ENCODE data around the gene TEN1. TPM values are rescaled to one million over a fixed set of nuclear protein-coding genes. Genes with fewer than 3 reads are reported as not detected.
A peak's percentile ranks its signal among the peaks of the same experiment; 100 is the strongest.

The TEN1 gene
- total and polyA plus RNA-seq, 9 of the 15 experiments (the other 6 are each of a cell fraction or from before 2014, with no cell fraction given) = 1.3 to 25.7 (median 10.1) TPM

DNA sequence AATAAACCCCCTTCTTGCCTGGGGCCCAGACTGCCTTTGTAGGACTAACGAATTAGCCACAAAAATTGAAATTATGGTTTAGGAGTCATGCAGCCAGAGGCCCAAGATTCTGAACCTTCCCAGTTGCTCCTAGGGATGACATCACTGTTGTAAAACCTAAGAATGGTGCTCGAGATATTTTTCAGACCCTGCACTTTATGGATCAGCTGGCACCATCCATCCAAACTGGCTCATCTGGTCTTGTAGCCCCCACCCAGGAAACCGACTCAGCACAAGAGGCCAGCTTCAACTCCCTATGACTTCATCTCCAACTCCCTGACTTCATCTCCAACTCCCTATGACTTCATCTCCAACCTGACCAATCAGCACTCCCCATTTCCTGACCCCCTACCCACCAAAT, 59.0 kb downstream of the TEN1 start:
- no TSS peak for BruUV-seq (replicated peaks)
- Histone ChIP-seq H3K27ac (ENCODE audit: extremely low read depth, low read depth, low read length) (no peak overlapping the region), H3K27me3 (ENCODE audit: control insufficient read depth in 2 of 2, insufficient read depth in 2 of 2, low read length in 2 of 2) (no peaks in the 10 kb centered on the region), H2AFZ (ENCODE audit: low read depth, low read length) (no peak overlapping the region), H3K4me3 (no peak overlapping the region), H3K9me3 (replicated peaks; ENCODE audit: control insufficient read depth, insufficient read depth, low read depth, low read length) (no peaks in the 10 kb centered on the region), H3K4me1 (replicated peaks in 1 of 2; ENCODE audit: control insufficient read depth in 2 of 2, insufficient read depth in 2 of 2, low read length in 2 of 2) (no peaks in the 10 kb centered on the region; a peak in 1 of 5 replicates), H3K79me2 (ENCODE audit: control insufficient read depth, insufficient read depth, low read length) (no peaks in the 10 kb centered on the region), H4K20me1 (replicated peaks; ENCODE audit: control insufficient read depth, insufficient read depth, low read length) (0 out of 2 replicates have a peak, but pooled peaks cover 9% of the 10 kb centered on the region), H3K9me1 (ENCODE audit: control insufficient read depth, insufficient read depth, low read length) (no peaks in the 10 kb centered on the region), H3K36me3 (ENCODE audit: control insufficient read depth, insufficient read depth, low read length) (peaks cover 51% of the 10 kb centered on the region; the same call in 2 of the 3 replicates), H3K9ac (ENCODE audit: insufficient read depth in 1 of 2, low read depth in 2 of 2, low read length in 2 of 2) (no peak overlapping the region), H3K4me2 (ENCODE audit: insufficient read depth, low read length) (no peak overlapping the region)
- ChIA-PET CTCF (ENCODE audit: low intra/inter-chr PET ratio) (no interaction called here), POLR2A (interaction anchor here (1.1 to 1.5 kb wide), 3 partner anchors 9 to 12 kb away, joined by 3 to 4 read pairs (median 3); no protein-coding TSS in a partner anchor)
- intact Hi-C loops (cut with micrococcal nuclease) (no loop called here), in situ Hi-C loops (cut with MboI) (no loop called here)
- FAIRE-seq (no peak), ATAC-seq (no peak), DNase-seq (ENCODE audit: extremely low read depth in 1 of 4, low spot score in 3 of 4) (no peak)
- WGBS (ENCODE audit: insufficient coverage, low coverage, missing lambda C conversion rate) = 70% methylated on average over 3 of the region's 3 CpGs
- no peak for TF ChIP-seq CBX2 (IDR thresholded peaks at IDR 0.05; ENCODE audit: insufficient read depth, low read length, poor library complexity, severe bottlenecking)
- no peak for TF ChIP-seq KLF16 (IDR thresholded peaks at IDR 0.05)
- no peak for TF ChIP-seq REST (IDR thresholded peaks at IDR 0.05; ENCODE audit: borderline replicate concordance)
- no peak for TF ChIP-seq REST (CRISPR knock-in tag; IDR thresholded peaks at IDR 0.05; ENCODE audit: low read depth)
- no peak for TF ChIP-seq ZFP30 (CRISPR knock-in tag; IDR thresholded peaks at IDR 0.05; ENCODE audit: borderline replicate concordance)
- no peak for TF ChIP-seq OTX1 (CRISPR knock-in tag; IDR thresholded peaks at IDR 0.05)
- TF ChIP-seq ATF3 (IDR thresholded peaks at IDR 0.05) = peak; percentile 24; the same call in 1 of the 2 replicates
- no peak for TF ChIP-seq ATF3 (CRISPR knock-in tag; conservative IDR thresholded peaks at IDR 0.05)
- TF ChIP-seq CAMTA2 (CRISPR knock-in tag; conservative IDR thresholded peaks at IDR 0.05) = no peak
- no peak for TF ChIP-seq CXXC5 (CRISPR knock-in tag; IDR thresholded peaks at IDR 0.05)
- no peak for TF ChIP-seq SMAD1 (IDR thresholded peaks at IDR 0.05; ENCODE audit: low read depth, low read length, partially characterized antibody)
- TF ChIP-seq, protein P1, sequence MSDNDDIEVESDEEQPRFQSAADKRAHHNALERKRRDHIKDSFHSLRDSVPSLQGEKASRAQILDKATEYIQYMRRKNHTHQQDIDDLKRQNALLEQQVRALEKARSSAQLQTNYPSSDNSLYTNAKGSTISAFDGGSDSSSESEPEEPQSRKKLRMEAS (CRISPR knock-in tag; IDR thresholded peaks at IDR 0.05) = no peak
- no peak for TF ChIP-seq ZNF239 (CRISPR knock-in tag; IDR thresholded peaks at IDR 0.05)
- TF ChIP-seq GATAD2B (IDR thresholded peaks at IDR 0.05; ENCODE audit: borderline replicate concordance) = no peak
- TF ChIP-seq ZC3H11A (IDR thresholded peaks at IDR 0.05; ENCODE audit: low read depth, low read length) = no peak
- no peak for TF ChIP-seq ESRRA (IDR thresholded peaks at IDR 0.05; ENCODE audit: borderline replicate concordance, low read depth)
